Activated CD4-positive, CD25-positive, alpha-beta regulatory T cell treated with anti-CD3 and anti-CD28 coated beads, Interleukin-2, amount 50 U/mL, for 72 hours (primary cell): ENCODE measurements around the gene MYOCD.

Experiments
- DNase-seq: peaks from one replicate; pipeline ENCODE4 v3.0.0; 2021

The MYOCD gene

GRCh38 chr17:12642034-12642433, 23.7 kb upstream of the MYOCD start:
- DNase-seq: no peak

GRCh38 chr17:12643822-12644221, 21.9 kb upstream of the MYOCD start:
- no peak for DNase-seq

DNA sequence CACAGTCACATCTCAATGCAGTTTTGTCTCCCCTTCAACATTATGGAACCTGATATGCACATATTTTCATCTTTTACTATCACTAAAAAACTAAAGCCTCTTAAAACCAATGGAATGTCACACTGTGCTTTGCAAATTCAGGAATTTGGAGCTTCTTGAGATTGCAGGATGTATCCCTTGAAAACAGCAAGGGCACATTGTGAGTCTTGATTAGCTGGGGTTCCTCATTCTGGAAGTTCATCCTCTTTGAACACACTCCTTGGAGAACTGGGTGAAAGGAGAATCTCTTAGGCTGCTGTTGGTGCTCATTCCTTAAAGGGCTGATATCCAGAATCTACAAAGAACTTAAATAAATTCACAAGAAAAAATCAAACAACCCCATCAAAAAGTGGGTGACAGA, 21.1 kb upstream of the MYOCD start:
- DNase-seq: no peak

- DNase-seq: no peak
Measured at GRCh38 chr17:12646761-12647422, 18.8 kb upstream of the MYOCD start.

DNA sequence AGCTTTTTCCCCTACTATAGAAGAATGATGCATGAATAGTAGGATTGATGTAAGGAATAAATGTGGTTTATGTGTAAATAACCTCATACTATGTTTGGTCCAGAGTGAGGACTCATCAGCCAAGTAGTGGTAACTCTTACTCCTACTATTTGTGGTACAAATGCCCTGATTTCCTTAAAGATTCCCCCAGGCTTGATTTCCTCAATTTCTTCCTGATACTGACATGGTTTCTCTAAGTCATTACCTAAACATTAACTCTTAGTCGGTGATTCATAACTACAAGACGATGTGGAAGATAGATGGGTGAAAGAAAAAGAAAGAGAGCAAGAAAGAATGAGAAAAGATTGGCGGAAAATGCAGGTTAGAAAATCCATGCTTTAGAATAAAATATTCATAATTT, 17.2 kb upstream of the MYOCD start:
- DNase-seq: no peak

- DNase-seq: no peak
Measured at GRCh38 chr17:12655936-12656335, 9.8 kb upstream of the MYOCD start.

- DNase-seq: no peak
Measured at GRCh38 chr17:12656354-12656753, 9.3 kb upstream of the MYOCD start.

DNA sequence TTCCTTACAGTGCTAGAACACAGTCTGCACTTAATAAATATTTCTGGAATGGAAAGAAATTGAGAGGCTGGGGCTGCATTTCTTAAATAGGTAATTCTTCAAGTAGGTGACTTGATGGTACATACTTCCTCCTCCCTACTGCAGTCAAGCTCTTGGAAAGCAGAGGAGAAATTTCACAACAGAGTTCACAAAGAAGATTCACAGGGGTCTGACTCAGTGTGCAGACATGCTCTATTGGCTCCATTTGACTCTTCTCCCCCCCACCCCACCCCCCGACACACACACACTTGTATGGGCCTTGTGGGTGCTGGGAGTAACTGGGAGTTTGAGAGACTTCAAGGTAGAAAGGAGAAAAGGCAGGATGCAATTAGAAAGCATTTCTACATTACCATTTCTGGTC, 6.2 kb upstream of the MYOCD start:
- DNase-seq: no peak

GRCh38 chr17:12664252-12664651, 1.4 kb upstream of the MYOCD start:
- no peak for DNase-seq

DNA sequence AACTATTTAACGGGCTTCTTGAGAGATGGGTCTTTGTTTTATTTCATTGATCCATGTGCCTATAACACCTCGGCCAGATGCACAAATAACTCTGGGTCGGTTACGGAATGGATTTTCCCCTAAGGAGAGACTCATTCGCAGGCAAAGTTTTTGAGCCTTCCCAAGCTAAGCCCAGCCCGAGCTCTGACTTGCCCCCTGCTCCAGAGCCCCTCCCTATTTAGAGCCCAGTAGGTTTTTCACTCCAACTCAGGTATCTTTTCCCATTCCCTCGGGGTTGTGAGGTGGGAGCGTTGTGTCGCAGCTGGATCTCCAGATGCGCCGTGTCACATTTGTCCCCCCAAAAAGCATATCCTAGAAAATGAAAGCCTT, 812 bp upstream of the MYOCD start:
- no peak for DNase-seq

DNA sequence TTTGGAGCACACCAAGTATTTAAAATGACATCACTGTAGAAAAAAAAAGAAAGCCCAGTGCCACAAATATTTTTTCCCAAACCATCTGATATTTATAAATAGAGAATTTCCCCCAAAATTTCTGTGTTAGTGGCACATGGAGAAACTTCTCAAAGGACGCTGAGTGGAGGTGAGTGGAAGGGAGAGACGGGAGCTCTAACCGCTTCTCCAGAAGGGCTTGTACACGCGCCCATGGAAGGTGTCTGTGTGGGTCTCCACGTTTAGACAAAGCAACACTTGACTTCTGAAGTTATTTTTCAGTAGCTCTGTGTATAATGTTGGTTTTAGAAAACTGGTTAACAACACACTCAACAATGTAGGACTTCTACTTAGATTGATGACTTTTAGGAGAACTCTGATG, 1.0 kb downstream of the MYOCD start:
- no peak for DNase-seq

DNA sequence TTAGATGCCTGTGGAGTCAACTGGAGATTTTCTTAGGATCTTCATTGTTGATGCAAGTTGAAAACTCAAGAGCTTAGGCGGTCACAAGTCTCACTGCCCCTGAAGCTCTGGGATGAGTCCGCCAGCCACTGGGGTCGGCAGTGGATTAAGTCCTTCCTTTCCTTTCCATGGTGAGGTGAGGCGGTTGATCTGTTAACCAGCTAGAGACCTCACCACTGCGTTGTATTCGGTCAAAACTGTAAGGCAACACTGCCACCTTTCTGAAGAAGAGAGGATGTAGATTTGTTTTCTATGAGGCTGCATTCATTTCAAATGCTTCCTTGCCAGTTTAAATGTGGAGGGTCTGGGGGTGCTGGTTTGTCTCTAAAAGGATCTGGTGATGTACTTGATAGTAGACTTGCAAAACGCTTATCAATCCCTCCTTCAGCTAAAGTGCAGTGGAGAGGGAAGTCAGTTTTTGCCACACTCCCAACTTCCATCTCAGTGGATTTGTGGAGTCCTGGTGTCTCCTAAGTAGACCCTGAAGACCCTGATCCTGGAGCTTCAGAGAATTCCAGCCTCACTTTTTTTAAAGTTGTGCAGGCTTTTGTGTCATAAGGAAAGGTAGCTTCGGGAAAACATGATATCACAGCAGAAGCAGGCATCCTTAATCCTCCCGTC, 1.7 kb downstream of the MYOCD start:
- no peak for DNase-seq

DNA sequence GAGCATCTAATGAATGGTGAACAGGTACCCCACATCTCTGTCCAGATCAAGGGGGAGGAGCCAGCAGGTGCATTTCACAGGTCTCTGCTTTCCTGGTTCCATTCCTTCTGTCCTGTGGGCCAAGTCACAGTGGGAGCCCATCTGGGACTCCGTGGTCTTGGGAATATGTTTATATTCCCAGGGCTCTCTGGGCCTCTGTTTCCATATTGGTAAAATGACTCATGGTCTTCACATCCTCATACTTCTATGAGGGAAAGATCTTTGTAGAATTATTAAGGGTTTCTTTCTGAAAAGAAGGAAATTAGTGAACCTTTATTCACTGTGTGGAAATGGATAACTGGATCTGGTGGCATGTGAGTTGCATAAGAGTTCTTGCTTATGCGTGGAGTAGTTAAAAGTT, 6.2 kb downstream of the MYOCD start:
- no peak for DNase-seq

GRCh38 chr17:12672947-12673346, 7.3 kb downstream of the MYOCD start:
- DNase-seq: no peak

GRCh38 chr17:12673788-12674187, 8.1 kb downstream of the MYOCD start:
- DNase-seq: no peak

- no peak for DNase-seq
Measured at GRCh38 chr17:12680407-12680897, 14.8 kb downstream of the MYOCD start.

DNA sequence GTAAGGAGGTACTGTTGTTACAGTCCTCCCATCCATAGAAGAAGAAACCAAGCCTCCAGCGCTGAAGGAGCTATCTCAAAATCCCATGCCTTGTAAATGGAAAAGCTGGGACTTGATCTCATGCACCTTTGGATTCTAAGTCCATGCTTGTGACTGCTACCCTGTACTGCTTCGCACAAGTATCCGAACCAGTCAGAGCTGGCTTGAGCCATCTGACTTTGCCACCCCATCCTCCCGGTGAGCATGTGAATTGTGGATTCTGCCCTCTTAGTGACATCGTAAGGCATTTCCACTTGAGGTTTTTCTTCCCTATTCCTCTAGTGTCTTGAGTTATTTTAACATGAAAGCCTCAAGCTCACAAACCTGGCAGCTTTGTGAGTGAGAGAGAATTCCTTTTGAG, 15.3 kb downstream of the MYOCD start:
- no peak for DNase-seq

DNA sequence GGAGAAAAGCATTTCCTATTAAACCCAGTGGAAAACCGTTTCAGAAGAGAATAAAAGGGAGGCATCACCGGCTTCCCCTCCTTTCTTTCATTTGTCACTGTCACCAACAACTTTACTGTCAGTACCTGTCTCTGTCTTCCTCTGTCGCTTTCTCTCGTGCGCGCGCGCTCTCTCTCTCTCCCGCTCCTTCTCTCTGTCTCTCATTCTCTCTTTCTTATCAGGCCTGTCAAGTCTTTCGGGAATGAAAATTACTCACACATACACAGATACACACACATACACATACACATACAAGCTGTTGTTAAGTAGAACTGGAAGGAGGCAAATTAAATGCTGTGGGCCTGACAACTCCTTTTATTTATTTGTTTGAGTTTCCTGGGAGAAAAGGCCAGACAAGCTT, 17.6 kb downstream of the MYOCD start:
- DNase-seq: no peak

GRCh38 chr17:12686486-12686885, 20.8 kb downstream of the MYOCD start:
- DNase-seq: no peak

DNA sequence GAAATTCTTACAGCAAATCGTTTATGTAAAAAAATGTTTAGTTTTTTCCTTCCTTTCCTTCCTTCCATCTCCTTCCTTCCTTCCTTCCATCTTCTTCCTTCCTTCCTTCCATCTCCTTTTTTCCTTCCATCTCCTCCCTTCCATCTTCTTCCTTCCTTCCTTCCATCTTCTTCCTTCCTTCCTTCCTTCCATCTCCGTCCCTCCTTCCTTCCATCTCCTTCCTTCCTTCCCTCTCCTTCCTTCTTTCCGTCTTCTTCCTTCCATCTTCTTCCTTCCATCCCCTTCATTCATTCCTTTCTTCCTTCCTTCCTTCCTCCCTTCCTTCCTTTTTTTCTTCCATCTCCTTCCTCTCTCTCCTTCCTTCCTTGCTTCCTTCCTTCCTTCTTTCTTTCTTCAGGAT, 22.7 kb downstream of the MYOCD start:
- no peak for DNase-seq

GRCh38 chr17:12691173-12691572, 25.5 kb downstream of the MYOCD start:
- no peak for DNase-seq

GRCh38 chr17:12693640-12694039, 27.9 kb downstream of the MYOCD start:
- DNase-seq: no peak

DNA sequence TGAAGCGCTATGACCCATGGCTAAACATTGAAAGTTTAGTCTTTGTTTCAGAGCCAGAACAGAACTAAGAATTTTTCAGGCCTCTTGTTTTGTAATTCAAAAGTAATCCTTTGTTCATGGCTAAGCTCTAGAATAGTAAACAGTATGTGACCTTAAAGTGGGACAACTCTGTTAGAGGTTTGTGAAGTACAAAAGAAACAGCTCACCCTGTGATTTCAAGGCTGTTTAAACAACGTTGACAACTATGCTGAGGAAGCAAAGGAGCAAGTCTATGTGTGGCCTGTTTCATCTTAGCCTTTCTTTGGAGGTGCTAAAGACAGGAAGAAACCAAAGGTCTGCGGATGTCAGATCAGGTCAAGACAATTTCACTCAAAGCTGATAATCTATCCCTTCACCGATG, 40.4 kb downstream of the MYOCD start:
- no peak for DNase-seq

DNA sequence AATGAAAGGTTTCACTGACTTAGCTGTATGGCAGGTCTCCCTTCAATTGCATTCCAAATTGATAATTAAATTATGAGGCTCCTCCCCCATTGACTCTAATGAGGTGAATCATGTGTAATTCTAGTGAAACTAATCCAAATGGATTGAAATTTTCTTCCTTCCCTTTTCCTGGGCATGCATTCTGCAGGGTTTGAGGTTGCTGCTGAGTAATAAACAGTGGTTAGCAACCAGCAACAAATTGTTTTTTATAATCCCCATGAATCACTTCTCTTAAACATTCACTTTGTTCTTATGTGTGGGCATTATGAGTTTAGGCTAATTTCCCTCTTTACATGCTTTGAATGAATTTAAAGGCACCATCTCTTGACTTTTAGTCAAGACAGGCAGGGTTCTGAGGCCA, 43.4 kb downstream of the MYOCD start:
- DNase-seq: no peak

- no peak for DNase-seq
Measured at GRCh38 chr17:12712415-12712814, 46.7 kb downstream of the MYOCD start.
